Endothelial cell of umbilical vein (primary cell): ENCODE results near the gene EIF3B. TPM values are rescaled to one million over a fixed set of nuclear protein-coding genes. Genes with fewer than 3 reads are reported as not detected.

Source experiments
- BruUV-seq: library from RNA; stranded (reverse); fragments of 400-500 nt; replicated peaks from 2 replicates; lab custom pipeline; 2021; lab: Mats Ljungman, UMichigan
- CTCF ChIA-PET: fragments of 300-600, 350-600 bp; sonication (Branson Sonifier 250); formaldehyde crosslinking; loops from one replicate; lab custom pipeline; 2021; ENCODE audit warnings: antibody characterized with exemption, inconsistent platforms; lab: Charles Lee
- POLR2A ChIA-PET: fragments of 300-600, 350-600 bp; sonication (Branson Sonifier 250); formaldehyde crosslinking; loops from one replicate; lab custom pipeline; 2021; ENCODE audit warnings: antibody characterized with exemption, inconsistent platforms; lab: Charles Lee
- DNase-seq: peaks from one replicate; pipeline ENCODE4 v3.0.0-alpha.2; 2011; ENCODE audit warnings: low read depth, low spot score
- FAIRE-seq: peaks from 2 replicates; lab custom pipeline; 2011; peaks lifted over from hg19 to GRCh38; lab: Jason Lieb, UNC
- H2AFZ ChIP-seq: 2 replicates; pipeline ENCODE4 v1.6.0; 2012; ENCODE audit warnings: low read depth, low read length, control low read depth, inconsistent platforms
- H3K27ac ChIP-seq: 2 replicates; pipeline ENCODE4 v1.5.1; 2011; ENCODE audit warnings: low read depth, mild to moderate bottlenecking, control low read depth, low read length, moderate library complexity; ENCODE audit not compliant: insufficient read depth
- H3K27me3 ChIP-seq, 2 experiments: 2 replicates each; pipeline versions ENCODE4 v1.6.0 to v1.6.1; 2011; ENCODE audit warnings: low read length in 2 of 2, mixed read lengths in 1 of 2; ENCODE audit not compliant: control insufficient read depth in 2 of 2, insufficient read depth in 2 of 2
- H3K36me3 ChIP-seq, 2 experiments: 2 replicates in 1 of 2; 3 replicates in 1 of 2; pipeline ENCODE4 v1.5.1; 2011; ENCODE audit warnings: low read length in 2 of 2, mild to moderate bottlenecking in 1 of 2, moderate library complexity in 1 of 2; ENCODE audit not compliant: control insufficient read depth in 2 of 2, insufficient read depth in 2 of 2; ENCODE audit errors: extremely low read depth in 1 of 2
- H3K4me1 ChIP-seq: 3 replicates; pipeline ENCODE4 v1.5.1; 2011; ENCODE audit warnings: mild to moderate bottlenecking, low read length; ENCODE audit not compliant: control insufficient read depth, insufficient read depth; ENCODE audit errors: extremely low read depth
- H3K4me2 ChIP-seq: 2 replicates; pipeline ENCODE4 v1.6.1; 2011; ENCODE audit warnings: low read length, control low read depth, mixed read lengths; ENCODE audit not compliant: insufficient read depth
- H3K4me3 ChIP-seq, 3 experiments: fragments of 200-600 bp in 1 of 3; sonication (generic), shearing (Covaris generic) in 1 of 3; replicated peaks in 1 of 3; 2 replicates each; pipeline ENCODE4 v1.5.1; 2011 to 2016; ENCODE audit warnings: control low read depth in 3 of 3, low read length in 3 of 3, mild to moderate bottlenecking in 2 of 3, inconsistent platforms in 1 of 3, low read depth in 1 of 3, moderate library complexity in 1 of 3; ENCODE audit not compliant: insufficient read depth in 1 of 3
- H3K79me2 ChIP-seq: 2 replicates; pipeline ENCODE4 v1.6.0; 2012; ENCODE audit warnings: low read length, inconsistent platforms; ENCODE audit not compliant: control insufficient read depth, insufficient read depth
- H3K9ac ChIP-seq: replicated peaks from 2 replicates; pipeline ENCODE3; 2011; ENCODE audit warnings: low read length, control low read depth; ENCODE audit not compliant: insufficient read depth; ENCODE audit errors: extremely low read depth
- H3K9me1 ChIP-seq: replicated peaks from 3 replicates; pipeline ENCODE4 v1.6.0; 2011; ENCODE audit warnings: mild to moderate bottlenecking, low read length; ENCODE audit not compliant: control insufficient read depth, insufficient read depth; ENCODE audit errors: extremely low read depth
- H3K9me3 ChIP-seq: replicated peaks from 2 replicates; pipeline ENCODE4 v1.5.1; 2012; ENCODE audit warnings: low read length, inconsistent platforms; ENCODE audit not compliant: control insufficient read depth, insufficient read depth
- H4K20me1 ChIP-seq: replicated peaks from 2 replicates; pipeline ENCODE3; 2011; ENCODE audit warnings: mild to moderate bottlenecking, low read length; ENCODE audit not compliant: control insufficient read depth, insufficient read depth; ENCODE audit errors: extremely low read depth
- CTCF ChIP-seq, 2 donors: IDR thresholded peaks; 1 replicate in 1 of 2; 2 replicates in 1 of 2; pipeline ENCODE4 v1.5.1; 2011; ENCODE audit warnings: low read length in 2 of 2, mild to moderate bottlenecking in 2 of 2, moderate library complexity in 2 of 2, control low read depth in 1 of 2, inconsistent platforms in 1 of 2, low read depth in 1 of 2; ENCODE audit not compliant: insufficient read depth in 1 of 2; ENCODE audit errors: extremely low read depth in 1 of 2
- EZH2 ChIP-seq: IDR thresholded peaks from 2 replicates; pipeline ENCODE4 v1.6.1; 2012; ENCODE audit warnings: borderline replicate concordance, low read depth, mild to moderate bottlenecking, moderate library complexity, low read length, inconsistent platforms; ENCODE audit not compliant: severe bottlenecking
- FOS ChIP-seq: IDR thresholded peaks from 2 replicates; pipeline ENCODE4 v1.6.1; 2011; ENCODE audit warnings: mild to moderate bottlenecking, low read length, moderate library complexity, borderline replicate concordance; ENCODE audit not compliant: insufficient read depth
- GATA2 ChIP-seq: IDR thresholded peaks from 2 replicates; pipeline ENCODE4 v1.7.0; 2011; ENCODE audit warnings: low read depth, mild to moderate bottlenecking, moderate library complexity, mixed read lengths, low read length; ENCODE audit not compliant: insufficient read length, insufficient read depth
- JUN ChIP-seq: IDR thresholded peaks from 2 replicates; pipeline ENCODE4 v1.6.1; 2011; ENCODE audit warnings: borderline replicate concordance, low read depth; ENCODE audit not compliant: insufficient read length, insufficient read depth
- MYC ChIP-seq: IDR thresholded peaks from one replicate; pipeline ENCODE4 v1.6.1; 2011; ENCODE audit warnings: mild to moderate bottlenecking, low read depth, low read length
- POLR2A ChIP-seq: IDR thresholded peaks from 2 replicates; pipeline ENCODE4 v1.6.1; 2012; ENCODE audit warnings: low read depth, mild to moderate bottlenecking, control low read depth, low read length
- POLR2AphosphoS5 ChIP-seq: IDR thresholded peaks from 2 replicates; pipeline ENCODE4 v1.6.1; 2012; ENCODE audit warnings: low read depth, mild to moderate bottlenecking, control low read depth, low read length, moderate library complexity; ENCODE audit not compliant: insufficient read depth
- dilution Hi-C: fragments of 300-500 bp; cut with MboI; formaldehyde crosslinking; loops from one replicate; pipeline ENCODE4 v1.15.0; 2019; ENCODE audit warnings: low sequenced_read_pairs; ENCODE audit not compliant: extremely low pct_ligation_motif_present
- intact Hi-C: fragments of 100-400 bp; cut with micrococcal nuclease; formaldehyde crosslinking; loops from one replicate; pipeline ENCODE4 v1.10.0; 2022
- polyA plus RNA-seq, 4 experiments: library from polyadenylated mRNA; depleted of rRNA in 3 of 4; stranded (reverse) in 3 of 4; unstranded in 1 of 4; fragments of >200 nt; gene quantifications; 2 replicates each; pipeline versions ENCODE4 v1.2.1 to v1.2.3, GENCODE V29; 2011 to 2012; ENCODE audit warnings: missing spikeins in 1 of 4
- total RNA-seq: library from RNA; stranded (reverse); gene quantifications from 2 replicates; pipeline ENCODE4 v1.2.3, GENCODE V29; 2021
- TF ChIP-seq, protein P1 (sequence below): IDR thresholded peaks from 2 replicates; pipeline ENCODE4 v1.6.1; 2011; ENCODE audit not compliant: insufficient read depth, insufficient read length

EIF3B gene
- total and polyA plus RNA-seq, 2 donors (not counting 3 experiments of a cell fraction or from before 2014, with no cell fraction given), result 104 to 207 TPM

- ChIA-PET POLR2A (no interaction called here), CTCF (no interaction called here)
- H3K9ac ChIP-seq, result no peak overlapping the region
- H3K4me2 ChIP-seq, result no peak overlapping the region
- DNase-seq (no peak), FAIRE-seq (no peak)
- BruUV-seq, result no TSS peak
- no peak overlapping the region for H3K27ac ChIP-seq
- TF ChIP-seq FOS, result no peak
- TF ChIP-seq POLR2AphosphoS5, result no peak
- TF ChIP-seq GATA2, result no peak
- TF ChIP-seq MYC, result no peak
- no peak for TF ChIP-seq JUN
- TF ChIP-seq POLR2A, result no peak
- TF ChIP-seq, protein P1, sequence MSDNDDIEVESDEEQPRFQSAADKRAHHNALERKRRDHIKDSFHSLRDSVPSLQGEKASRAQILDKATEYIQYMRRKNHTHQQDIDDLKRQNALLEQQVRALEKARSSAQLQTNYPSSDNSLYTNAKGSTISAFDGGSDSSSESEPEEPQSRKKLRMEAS, result no peak
- H3K9me3 ChIP-seq, result no peaks in the 10 kb centered on the region
- H4K20me1 ChIP-seq, result no peaks in the 10 kb centered on the region
- H3K36me3 ChIP-seq, result no peaks in the 10 kb centered on the region
- dilution Hi-C loops, result no loop called here
- H3K9me1 ChIP-seq, result no peaks in the 10 kb centered on the region
- H3K79me2 ChIP-seq, result peaks cover 4% of the 10 kb centered on the region
- peaks cover 3% of the 10 kb centered on the region for H3K4me1 ChIP-seq
- intact Hi-C loops, result loop anchor here (5.0 kb wide), 1 partner anchor 238 kb away; no protein-coding TSS in a partner anchor
- H3K4me3 ChIP-seq, result no peak overlapping the region
- no peaks in the 10 kb centered on the region for H3K27me3 ChIP-seq
- H2AFZ ChIP-seq, result no peak overlapping the region
Measured at GRCh38 chr7:2350055-2350454, 4.6 kb upstream of the EIF3B start.

DNA sequence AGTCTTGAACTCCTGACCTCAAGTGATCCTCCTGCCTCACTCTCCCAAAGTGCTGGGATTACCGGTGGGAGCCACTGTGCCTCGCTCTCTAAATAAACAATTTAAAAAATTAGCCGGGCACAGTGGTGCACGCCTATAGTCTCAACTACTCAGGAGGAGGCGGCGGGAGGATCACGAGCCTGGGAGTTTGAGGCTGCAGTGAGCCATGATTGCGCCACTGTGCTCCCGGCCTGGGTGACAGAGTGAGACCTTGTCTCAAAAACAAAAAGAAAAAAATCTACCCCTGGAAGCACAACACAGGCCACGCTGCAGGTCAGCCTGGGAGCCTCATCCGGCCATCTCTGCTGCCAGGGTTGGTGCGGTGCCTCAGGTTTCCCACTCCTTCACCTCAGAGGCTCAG lies 3.8 kb upstream of the EIF3B start:
- Histone ChIP-seq H3K9me3 (no peaks in the 10 kb centered on the region), H3K9ac (no peak overlapping the region), H4K20me1 (no peaks in the 10 kb centered on the region), H3K36me3 (no peaks in the 10 kb centered on the region), H3K4me1 (peaks cover 4% of the 10 kb centered on the region), H3K27ac (no peak overlapping the region), H3K9me1 (no peaks in the 10 kb centered on the region), H3K4me3 (no peak overlapping the region), H3K4me2 (no peak overlapping the region), H3K27me3 (no peaks in the 10 kb centered on the region), H2AFZ (no peak overlapping the region), H3K79me2 (peaks cover 12% of the 10 kb centered on the region)
- dilution Hi-C loops, result no loop called here
- no TSS peak for BruUV-seq
- CTCF ChIA-PET, result no interaction called here
- intact Hi-C loops, result loop anchor here (5.0 kb wide), 1 partner anchor 239 kb away; no protein-coding TSS in a partner anchor
- POLR2A ChIA-PET, result interaction anchor here (0.5 kb wide), 1 partner anchor 42 kb away, joined by 3 read pairs; no protein-coding TSS in a partner anchor
- FAIRE-seq, result no peak
- DNase-seq, result no peak
- TF ChIP-seq, protein P1, result no peak
- TF ChIP-seq POLR2A (no peak), GATA2 (no peak), JUN (no peak), FOS (no peak), EZH2 (no peak), MYC (no peak), POLR2AphosphoS5 (no peak), CTCF (IDR thresholded peaks at IDR 0.05; ENCODE audit: extremely low read depth in 1 of 2, insufficient read depth in 1 of 2, low read depth in 1 of 2, low read length in 2 of 2) (no peak)
